ENCODE results near the gene DLGAP1.

The DLGAP1 gene

DNA sequence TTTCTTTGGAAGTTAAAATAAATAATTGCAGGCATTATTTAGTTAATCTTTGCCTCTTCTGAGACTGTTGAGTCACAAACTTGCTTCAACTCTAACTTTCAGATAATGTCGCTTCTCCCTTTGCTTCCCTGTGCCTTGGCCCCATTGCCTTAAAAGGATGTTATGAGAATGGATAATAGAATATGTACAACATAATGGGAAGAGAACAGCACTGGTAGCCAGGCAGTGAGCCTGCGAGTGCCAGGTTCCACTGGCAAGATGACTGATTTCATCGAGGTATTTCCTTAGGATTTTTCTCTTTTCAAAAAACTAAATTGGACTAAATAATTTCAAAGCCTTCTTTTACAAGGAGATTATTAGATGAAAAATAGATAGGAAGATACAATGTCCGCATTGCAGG is 584.2 kb downstream of the DLGAP1 start:
- H3K27ac ChIP-seq (ENCODE audit: low read depth, low read length, poor library complexity, severe bottlenecking), result no peak overlapping the region
- peaks cover 23% of the 10 kb centered on the region for H3K4me1 ChIP-seq (ENCODE audit: insufficient read depth, low read length, severe bottlenecking)
- no peaks in the 10 kb centered on the region for H3K79me2 ChIP-seq (ENCODE audit: insufficient read depth, low read length)
- H3K27me3 ChIP-seq (ENCODE audit: insufficient read depth, low read length), result no peaks in the 10 kb centered on the region; the same call in 1 of the 2 replicates
- no peaks in the 10 kb centered on the region for H4K20me1 ChIP-seq (ENCODE audit: insufficient read depth, low read length)
- no peaks in the 10 kb centered on the region for H3K9me2 ChIP-seq (ENCODE audit: low read depth, low read length)
- no peak overlapping the region for H3K4me3 ChIP-seq (ENCODE audit: low read depth, low read length, poor library complexity, severe bottlenecking)
- no peaks in the 10 kb centered on the region for H3F3A ChIP-seq (ENCODE audit: insufficient read depth, low read length)
- no peak overlapping the region for H3K9ac ChIP-seq (ENCODE audit: low read length)
- H2AFZ ChIP-seq (ENCODE audit: low read length), result no peak overlapping the region
- TF ChIP-seq EZH2 (IDR thresholded peaks at IDR 0.05; ENCODE audit: borderline replicate concordance, low read length), result no peak
- TF ChIP-seq, protein P1, sequence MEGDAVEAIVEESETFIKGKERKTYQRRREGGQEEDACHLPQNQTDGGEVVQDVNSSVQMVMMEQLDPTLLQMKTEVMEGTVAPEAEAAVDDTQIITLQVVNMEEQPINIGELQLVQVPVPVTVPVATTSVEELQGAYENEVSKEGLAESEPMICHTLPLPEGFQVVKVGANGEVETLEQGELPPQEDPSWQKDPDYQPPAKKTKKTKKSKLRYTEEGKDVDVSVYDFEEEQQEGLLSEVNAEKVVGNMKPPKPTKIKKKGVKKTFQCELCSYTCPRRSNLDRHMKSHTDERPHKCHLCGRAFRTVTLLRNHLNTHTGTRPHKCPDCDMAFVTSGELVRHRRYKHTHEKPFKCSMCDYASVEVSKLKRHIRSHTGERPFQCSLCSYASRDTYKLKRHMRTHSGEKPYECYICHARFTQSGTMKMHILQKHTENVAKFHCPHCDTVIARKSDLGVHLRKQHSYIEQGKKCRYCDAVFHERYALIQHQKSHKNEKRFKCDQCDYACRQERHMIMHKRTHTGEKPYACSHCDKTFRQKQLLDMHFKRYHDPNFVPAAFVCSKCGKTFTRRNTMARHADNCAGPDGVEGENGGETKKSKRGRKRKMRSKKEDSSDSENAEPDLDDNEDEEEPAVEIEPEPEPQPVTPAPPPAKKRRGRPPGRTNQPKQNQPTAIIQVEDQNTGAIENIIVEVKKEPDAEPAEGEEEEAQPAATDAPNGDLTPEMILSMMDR (IDR thresholded peaks at IDR 0.05; ENCODE audit: low read length), result no peak
- H3K9me3 ChIP-seq (ENCODE audit: low read length), result no peaks in the 10 kb centered on the region
- no peak overlapping the region for H3K4me2 ChIP-seq (ENCODE audit: low read length)
- H3K36me3 ChIP-seq (ENCODE audit: insufficient read depth, low read length), result no peaks in the 10 kb centered on the region; the same call in 1 of the 2 replicates

DNA sequence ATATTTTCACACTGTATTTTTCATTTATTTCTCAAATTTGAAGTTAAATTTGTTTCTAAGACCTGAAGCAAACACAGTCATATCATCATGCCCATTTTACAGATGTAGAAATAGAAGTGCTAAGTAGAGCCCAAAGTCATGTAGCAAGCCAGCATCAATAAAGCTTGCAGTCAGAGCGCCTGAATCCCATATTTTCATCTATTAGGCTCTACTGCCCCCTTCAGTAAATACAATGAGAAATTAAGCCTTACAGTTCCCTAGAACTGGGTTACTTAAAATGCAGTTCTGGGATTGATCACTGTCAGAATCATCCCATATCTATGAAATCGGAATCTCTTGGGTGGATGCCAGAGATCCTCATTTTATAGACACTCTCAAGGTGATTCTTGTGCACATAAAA is 585.3 kb downstream of the DLGAP1 start:
- Histone ChIP-seq H3K9me2 (ENCODE audit: low read depth, low read length) (no peaks in the 10 kb centered on the region), H3K4me2 (ENCODE audit: low read length) (no peak overlapping the region), H3K27ac (ENCODE audit: low read depth, low read length, poor library complexity, severe bottlenecking) (no peak overlapping the region), H3K36me3 (ENCODE audit: insufficient read depth, low read length) (no peaks in the 10 kb centered on the region; the same call in 1 of the 2 replicates), H3K79me2 (ENCODE audit: insufficient read depth, low read length) (no peaks in the 10 kb centered on the region), H4K20me1 (ENCODE audit: insufficient read depth, low read length) (no peaks in the 10 kb centered on the region), H3F3A (ENCODE audit: insufficient read depth, low read length) (no peaks in the 10 kb centered on the region), H3K4me3 (ENCODE audit: low read depth, low read length, poor library complexity, severe bottlenecking) (no peak overlapping the region), H3K9ac (ENCODE audit: low read length) (no peak overlapping the region), H3K4me1 (ENCODE audit: insufficient read depth, low read length, severe bottlenecking) (peaks cover 23% of the 10 kb centered on the region), H2AFZ (ENCODE audit: low read length) (no peak overlapping the region), H3K9me3 (ENCODE audit: low read length) (no peaks in the 10 kb centered on the region), H3K27me3 (ENCODE audit: insufficient read depth, low read length) (no peaks in the 10 kb centered on the region; the same call in 1 of the 2 replicates)
- no peak for TF ChIP-seq EZH2 (IDR thresholded peaks at IDR 0.05; ENCODE audit: borderline replicate concordance, low read length)
- TF ChIP-seq, protein P1 (IDR thresholded peaks at IDR 0.05; ENCODE audit: low read length), result peak; percentile 38; the same call in 1 of the 2 replicates

DNA sequence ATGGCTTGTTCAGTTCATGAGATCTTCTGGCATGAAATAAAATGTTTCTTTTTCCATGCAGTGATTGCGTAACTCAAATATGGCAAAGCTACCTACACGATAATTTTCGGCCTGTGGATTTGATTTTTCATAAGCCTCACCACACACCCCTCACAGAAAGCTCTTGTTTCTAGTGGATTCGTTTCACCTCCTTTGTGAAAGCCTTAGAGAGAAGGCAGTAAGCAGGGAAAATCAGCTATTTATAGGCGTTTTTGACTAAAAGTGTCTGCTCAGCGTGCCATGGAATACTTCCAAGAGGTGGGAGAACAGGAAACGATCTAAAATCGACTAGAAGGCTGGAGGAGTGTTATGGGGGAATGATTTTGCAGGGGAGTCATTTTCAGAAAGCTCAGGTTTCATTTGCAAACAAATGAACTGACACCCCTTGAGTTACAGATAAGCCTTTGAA is 587.2 kb downstream of the DLGAP1 start:
- H3K4me1 ChIP-seq (ENCODE audit: insufficient read depth, low read length, severe bottlenecking), result peaks cover 23% of the 10 kb centered on the region
- no peaks in the 10 kb centered on the region for H4K20me1 ChIP-seq (ENCODE audit: insufficient read depth, low read length)

More for the DNA sequence above, 587.2 kb downstream of the DLGAP1 start:
- no peaks in the 10 kb centered on the region for H3K79me2 ChIP-seq (ENCODE audit: insufficient read depth, low read length)
- H3K9ac ChIP-seq (ENCODE audit: low read length), result no peak overlapping the region
- H3K27me3 ChIP-seq (ENCODE audit: insufficient read depth, low read length), result no peaks in the 10 kb centered on the region
- H3K4me3 ChIP-seq (ENCODE audit: low read depth, low read length, poor library complexity, severe bottlenecking), result no peak overlapping the region
- H2AFZ ChIP-seq (ENCODE audit: low read length), result no peak overlapping the region
- H3K9me2 ChIP-seq (ENCODE audit: low read depth, low read length), result no peaks in the 10 kb centered on the region
- no peak overlapping the region for H3K4me2 ChIP-seq (ENCODE audit: low read length)
- TF ChIP-seq, protein P1 (IDR thresholded peaks at IDR 0.05; ENCODE audit: low read length), result no peak
- no peak for TF ChIP-seq EZH2 (IDR thresholded peaks at IDR 0.05; ENCODE audit: borderline replicate concordance, low read length)
- H3K27ac ChIP-seq (ENCODE audit: low read depth, low read length, poor library complexity, severe bottlenecking), result no peak overlapping the region
- H3K9me3 ChIP-seq (ENCODE audit: low read length), result no peaks in the 10 kb centered on the region
- no peaks in the 10 kb centered on the region for H3F3A ChIP-seq (ENCODE audit: insufficient read depth, low read length)
- no peaks in the 10 kb centered on the region; the same call in 1 of the 2 replicates for H3K36me3 ChIP-seq (ENCODE audit: insufficient read depth, low read length)

All from OCI-LY1 (cell line).